ENCODE data around the gene CDCP2.

Gene CDCP2

DNA sequence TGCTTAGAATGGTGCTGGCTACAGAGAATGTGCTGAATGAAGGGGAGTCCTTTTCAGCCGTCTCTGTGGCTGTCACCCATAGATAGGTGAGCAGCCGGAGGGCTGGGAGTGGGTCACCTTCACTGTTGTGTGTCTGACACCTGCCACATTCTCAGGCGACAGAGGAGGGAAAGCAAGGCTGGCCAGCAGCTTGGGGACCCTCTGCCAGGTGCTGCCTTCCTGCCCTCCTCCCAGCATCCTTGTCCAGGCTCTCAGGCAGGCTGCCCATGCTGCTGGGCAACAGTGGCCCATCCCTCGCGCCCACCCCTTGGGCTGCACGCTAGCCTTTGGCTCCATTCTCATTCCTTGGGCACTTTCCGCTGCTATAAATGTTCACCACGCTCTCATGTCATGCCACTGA, 24.9 kb upstream of the CDCP2 start:
- TF ChIP-seq, protein P1, sequence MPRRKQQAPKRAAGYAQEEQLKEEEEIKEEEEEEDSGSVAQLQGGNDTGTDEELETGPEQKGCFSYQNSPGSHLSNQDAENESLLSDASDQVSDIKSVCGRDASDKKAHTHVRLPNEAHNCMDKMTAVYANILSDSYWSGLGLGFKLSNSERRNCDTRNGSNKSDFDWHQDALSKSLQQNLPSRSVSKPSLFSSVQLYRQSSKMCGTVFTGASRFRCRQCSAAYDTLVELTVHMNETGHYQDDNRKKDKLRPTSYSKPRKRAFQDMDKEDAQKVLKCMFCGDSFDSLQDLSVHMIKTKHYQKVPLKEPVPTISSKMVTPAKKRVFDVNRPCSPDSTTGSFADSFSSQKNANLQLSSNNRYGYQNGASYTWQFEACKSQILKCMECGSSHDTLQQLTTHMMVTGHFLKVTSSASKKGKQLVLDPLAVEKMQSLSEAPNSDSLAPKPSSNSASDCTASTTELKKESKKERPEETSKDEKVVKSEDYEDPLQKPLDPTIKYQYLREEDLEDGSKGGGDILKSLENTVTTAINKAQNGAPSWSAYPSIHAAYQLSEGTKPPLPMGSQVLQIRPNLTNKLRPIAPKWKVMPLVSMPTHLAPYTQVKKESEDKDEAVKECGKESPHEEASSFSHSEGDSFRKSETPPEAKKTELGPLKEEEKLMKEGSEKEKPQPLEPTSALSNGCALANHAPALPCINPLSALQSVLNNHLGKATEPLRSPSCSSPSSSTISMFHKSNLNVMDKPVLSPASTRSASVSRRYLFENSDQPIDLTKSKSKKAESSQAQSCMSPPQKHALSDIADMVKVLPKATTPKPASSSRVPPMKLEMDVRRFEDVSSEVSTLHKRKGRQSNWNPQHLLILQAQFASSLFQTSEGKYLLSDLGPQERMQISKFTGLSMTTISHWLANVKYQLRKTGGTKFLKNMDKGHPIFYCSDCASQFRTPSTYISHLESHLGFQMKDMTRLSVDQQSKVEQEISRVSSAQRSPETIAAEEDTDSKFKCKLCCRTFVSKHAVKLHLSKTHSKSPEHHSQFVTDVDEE (CRISPR knock-in tag; IDR thresholded peaks at IDR 0.05) = no peak
- TF ChIP-seq ISL1 (CRISPR knock-in tag; IDR thresholded peaks at IDR 0.05) (no peak), ZFP3 (CRISPR knock-in tag; IDR thresholded peaks at IDR 0.05) (no peak), TCF4 (CRISPR knock-in tag; IDR thresholded peaks at IDR 0.05; ENCODE audit: borderline replicate concordance) (no peak), ZNF70 (CRISPR knock-in tag; IDR thresholded peaks at IDR 0.05) (no peak), ZNF565 (CRISPR knock-in tag; conservative IDR thresholded peaks at IDR 0.05; ENCODE audit: low read depth) (no peak), ZNF8 (CRISPR knock-in tag; IDR thresholded peaks at IDR 0.05) (no peak), TOX (CRISPR knock-in tag; IDR thresholded peaks at IDR 0.05; ENCODE audit: borderline replicate concordance) (no peak), CSDC2 (CRISPR knock-in tag; IDR thresholded peaks at IDR 0.05) (no peak), SNAI2 (CRISPR knock-in tag; IDR thresholded peaks at IDR 0.05) (no peak), GLIS3 (CRISPR knock-in tag; IDR thresholded peaks at IDR 0.05) (no peak), PPARA (CRISPR knock-in tag; IDR thresholded peaks at IDR 0.05; ENCODE audit: borderline replicate concordance) (no peak), BACH2 (CRISPR knock-in tag; IDR thresholded peaks at IDR 0.05; ENCODE audit: borderline replicate concordance) (no peak), RARB (CRISPR knock-in tag; IDR thresholded peaks at IDR 0.05) (no peak)
- TF ChIP-seq, protein P2, sequence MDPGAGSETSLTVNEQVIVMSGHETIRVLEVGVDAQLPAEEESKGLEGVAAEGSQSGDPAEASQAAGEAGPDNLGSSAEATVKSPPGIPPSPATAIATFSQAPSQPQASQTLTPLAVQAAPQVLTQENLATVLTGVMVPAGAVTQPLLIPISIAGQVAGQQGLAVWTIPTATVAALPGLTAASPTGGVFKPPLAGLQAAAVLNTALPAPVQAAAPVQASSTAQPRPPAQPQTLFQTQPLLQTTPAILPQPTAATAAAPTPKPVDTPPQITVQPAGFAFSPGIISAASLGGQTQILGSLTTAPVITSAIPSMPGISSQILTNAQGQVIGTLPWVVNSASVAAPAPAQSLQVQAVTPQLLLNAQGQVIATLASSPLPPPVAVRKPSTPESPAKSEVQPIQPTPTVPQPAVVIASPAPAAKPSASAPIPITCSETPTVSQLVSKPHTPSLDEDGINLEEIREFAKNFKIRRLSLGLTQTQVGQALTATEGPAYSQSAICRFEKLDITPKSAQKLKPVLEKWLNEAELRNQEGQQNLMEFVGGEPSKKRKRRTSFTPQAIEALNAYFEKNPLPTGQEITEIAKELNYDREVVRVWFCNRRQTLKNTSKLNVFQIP (CRISPR knock-in tag; IDR thresholded peaks at IDR 0.05; ENCODE audit: borderline replicate concordance, low read depth) = no peak
- TF ChIP-seq, protein P3, sequence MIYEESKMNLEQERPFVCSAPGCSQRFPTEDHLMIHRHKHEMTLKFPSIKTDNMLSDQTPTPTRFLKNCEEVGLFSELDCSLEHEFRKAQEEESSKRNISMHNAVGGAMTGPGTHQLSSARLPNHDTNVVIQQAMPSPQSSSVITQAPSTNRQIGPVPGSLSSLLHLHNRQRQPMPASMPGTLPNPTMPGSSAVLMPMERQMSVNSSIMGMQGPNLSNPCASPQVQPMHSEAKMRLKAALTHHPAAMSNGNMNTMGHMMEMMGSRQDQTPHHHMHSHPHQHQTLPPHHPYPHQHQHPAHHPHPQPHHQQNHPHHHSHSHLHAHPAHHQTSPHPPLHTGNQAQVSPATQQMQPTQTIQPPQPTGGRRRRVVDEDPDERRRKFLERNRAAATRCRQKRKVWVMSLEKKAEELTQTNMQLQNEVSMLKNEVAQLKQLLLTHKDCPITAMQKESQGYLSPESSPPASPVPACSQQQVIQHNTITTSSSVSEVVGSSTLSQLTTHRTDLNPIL (CRISPR knock-in tag; IDR thresholded peaks at IDR 0.05; ENCODE audit: low read depth) = no peak
- TF ChIP-seq, protein P4, sequence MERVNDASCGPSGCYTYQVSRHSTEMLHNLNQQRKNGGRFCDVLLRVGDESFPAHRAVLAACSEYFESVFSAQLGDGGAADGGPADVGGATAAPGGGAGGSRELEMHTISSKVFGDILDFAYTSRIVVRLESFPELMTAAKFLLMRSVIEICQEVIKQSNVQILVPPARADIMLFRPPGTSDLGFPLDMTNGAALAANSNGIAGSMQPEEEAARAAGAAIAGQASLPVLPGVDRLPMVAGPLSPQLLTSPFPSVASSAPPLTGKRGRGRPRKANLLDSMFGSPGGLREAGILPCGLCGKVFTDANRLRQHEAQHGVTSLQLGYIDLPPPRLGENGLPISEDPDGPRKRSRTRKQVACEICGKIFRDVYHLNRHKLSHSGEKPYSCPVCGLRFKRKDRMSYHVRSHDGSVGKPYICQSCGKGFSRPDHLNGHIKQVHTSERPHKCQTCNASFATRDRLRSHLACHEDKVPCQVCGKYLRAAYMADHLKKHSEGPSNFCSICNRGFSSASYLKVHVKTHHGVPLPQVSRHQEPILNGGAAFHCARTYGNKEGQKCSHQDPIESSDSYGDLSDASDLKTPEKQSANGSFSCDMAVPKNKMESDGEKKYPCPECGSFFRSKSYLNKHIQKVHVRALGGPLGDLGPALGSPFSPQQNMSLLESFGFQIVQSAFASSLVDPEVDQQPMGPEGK (CRISPR knock-in tag; IDR thresholded peaks at IDR 0.05; ENCODE audit: borderline replicate concordance) = no peak
- TF ChIP-seq, protein P5, sequence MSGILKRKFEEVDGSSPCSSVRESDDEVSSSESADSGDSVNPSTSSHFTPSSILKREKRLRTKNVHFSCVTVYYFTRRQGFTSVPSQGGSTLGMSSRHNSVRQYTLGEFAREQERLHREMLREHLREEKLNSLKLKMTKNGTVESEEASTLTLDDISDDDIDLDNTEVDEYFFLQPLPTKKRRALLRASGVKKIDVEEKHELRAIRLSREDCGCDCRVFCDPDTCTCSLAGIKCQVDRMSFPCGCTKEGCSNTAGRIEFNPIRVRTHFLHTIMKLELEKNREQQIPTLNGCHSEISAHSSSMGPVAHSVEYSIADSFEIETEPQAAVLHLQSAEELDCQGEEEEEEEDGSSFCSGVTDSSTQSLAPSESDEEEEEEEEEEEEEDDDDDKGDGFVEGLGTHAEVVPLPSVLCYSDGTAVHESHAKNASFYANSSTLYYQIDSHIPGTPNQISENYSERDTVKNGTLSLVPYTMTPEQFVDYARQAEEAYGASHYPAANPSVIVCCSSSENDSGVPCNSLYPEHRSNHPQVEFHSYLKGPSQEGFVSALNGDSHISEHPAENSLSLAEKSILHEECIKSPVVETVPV (CRISPR knock-in tag; IDR thresholded peaks at IDR 0.05) = no peak
- ATAC-seq = no peak

DNA sequence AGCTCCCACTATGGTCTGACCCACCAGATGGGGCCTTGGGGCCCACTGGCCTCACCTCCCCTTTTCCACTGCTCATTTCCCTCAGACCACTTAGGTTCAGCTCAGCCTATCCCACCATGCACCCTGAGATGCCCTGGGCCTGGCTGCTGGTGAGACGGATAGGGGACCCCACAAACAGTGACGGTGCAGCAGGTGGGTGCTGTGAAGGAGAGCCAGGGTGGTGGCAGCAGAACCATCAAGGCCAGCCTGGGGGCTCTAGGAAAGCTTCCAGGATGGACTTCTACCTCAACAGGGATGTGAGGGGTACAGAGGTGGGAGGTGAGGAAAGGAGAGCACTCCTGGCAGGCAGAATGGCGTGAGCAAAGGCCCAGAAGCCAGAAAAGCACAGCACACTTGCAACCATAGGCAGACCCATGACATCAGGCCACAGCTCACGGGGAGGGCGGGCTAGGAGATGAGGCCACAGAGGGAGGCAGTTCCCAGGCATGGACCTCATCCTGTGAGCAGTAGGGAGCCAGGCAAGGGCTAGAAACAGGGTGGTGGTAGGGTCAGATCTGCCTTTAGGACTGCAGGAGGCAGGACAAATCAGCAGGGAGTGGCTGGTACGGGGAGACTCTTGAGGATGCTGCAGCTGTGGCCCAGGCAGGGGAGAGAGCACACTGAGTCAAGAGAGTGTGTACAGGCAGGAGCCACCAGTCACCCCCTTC, 24.0 kb upstream of the CDCP2 start:
- no peak for ATAC-seq
- TF ChIP-seq, protein P5 (CRISPR knock-in tag; IDR thresholded peaks at IDR 0.05) = no peak
- no peak for TF ChIP-seq GLIS3 (CRISPR knock-in tag; IDR thresholded peaks at IDR 0.05)
- no peak for TF ChIP-seq ZNF565 (CRISPR knock-in tag; conservative IDR thresholded peaks at IDR 0.05; ENCODE audit: low read depth)
- TF ChIP-seq, protein P3 (CRISPR knock-in tag; IDR thresholded peaks at IDR 0.05; ENCODE audit: low read depth) = no peak
- TF ChIP-seq PPARA (CRISPR knock-in tag; IDR thresholded peaks at IDR 0.05; ENCODE audit: borderline replicate concordance) = no peak
- TF ChIP-seq, protein P1 (CRISPR knock-in tag; IDR thresholded peaks at IDR 0.05) = no peak
- no peak for TF ChIP-seq OSR1 (CRISPR knock-in tag; IDR thresholded peaks at IDR 0.05)
- TF ChIP-seq, protein P4 (CRISPR knock-in tag; IDR thresholded peaks at IDR 0.05; ENCODE audit: borderline replicate concordance) = no peak
- TF ChIP-seq ISL1 (CRISPR knock-in tag; IDR thresholded peaks at IDR 0.05) = no peak
- TF ChIP-seq BACH2 (CRISPR knock-in tag; IDR thresholded peaks at IDR 0.05; ENCODE audit: borderline replicate concordance) = no peak
- TF ChIP-seq ZC3H10 (CRISPR knock-in tag; IDR thresholded peaks at IDR 0.05) = no peak
- TF ChIP-seq CSDC2 (CRISPR knock-in tag; IDR thresholded peaks at IDR 0.05) = no peak

All from SK-N-SH treated with all-trans-retinoic acid at 6 μM for 48 hours (cell line).